Heart right ventricle (tissue), 16 donors: ENCODE measurements around the gene ECHDC1. TPM values are rescaled to one million over a fixed set of nuclear protein-coding genes. Genes with fewer than 3 reads are reported as not detected.
"Not testable (repeated sequence)": the region's sequence is repeated elsewhere in the genome, so short reads cannot be mapped to it uniquely, and the experiment has no call there.

Source experiments
- ATAC-seq, 8 donors: fragments of 200-7000 bp; cut with Tn5 transposase; one replicate each; pipeline ENCODE4 v1.9.1; 2020; ENCODE audit warnings: mild to moderate bottlenecking in 8 of 8, moderate library complexity in 8 of 8, moderate number of reproducible peaks in 1 of 8
- DNase-seq, 2 donors: peaks; one replicate each; pipeline ENCODE4 v3.0.0-alpha.2; 2020
- H3K27ac ChIP-seq, 10 donors: fragments of 200-600 bp; sonication (generic) in 2 of 10; one replicate each; pipeline versions ENCODE4 v1.5.0 to v1.8.0; 2020 to 2022; ENCODE audit warnings: mild to moderate bottlenecking in 3 of 10
- H3K27me3 ChIP-seq, 7 donors: fragments of 200-600 bp; one replicate each; pipeline ENCODE4 v1.8.0; 2021 to 2022; ENCODE audit warnings: mild to moderate bottlenecking in 2 of 7
- H3K36me3 ChIP-seq, 9 donors: fragments of 200-600 bp; sonication (generic) in 1 of 9; one replicate each; pipeline versions ENCODE4 v1.5.0 to v1.8.0; 2020 to 2022; ENCODE audit warnings: mild to moderate bottlenecking in 2 of 9
- H3K4me1 ChIP-seq, 9 donors: fragments of 200-600 bp; sonication (generic) in 1 of 9; one replicate each; pipeline versions ENCODE4 v1.5.0 to v1.8.0; 2020 to 2022; ENCODE audit warnings: mild to moderate bottlenecking in 4 of 9
- H3K4me3 ChIP-seq, 10 donors: fragments of 200-600 bp; sonication (generic) in 2 of 10; one replicate each; pipeline versions ENCODE4 v1.5.0 to v1.8.0; 2020 to 2022; ENCODE audit warnings: mild to moderate bottlenecking in 7 of 10, moderate library complexity in 2 of 10
- H3K9me3 ChIP-seq, 11 donors: fragments of 200-600 bp in 10 of 11; sonication (generic) in 2 of 11; one replicate each; pipeline versions ENCODE4 v1.5.0 to v1.8.0; 2013 to 2022; ENCODE audit warnings: mild to moderate bottlenecking in 2 of 11, control low read depth in 1 of 11, moderate library complexity in 1 of 11
- WGBS, 2 donors: extraction: QIAGEN DNeasy Blood & Tissue Kit; methylation state at CpG; one replicate each; pipeline ENCODE4 v1.1.7; 2013; ENCODE audit warnings: inconsistent platforms in 1 of 2; 5-methylcytosine and 5-hydroxymethylcytosine counted together
- intact Hi-C, 10 donors: fragments of 100-400 bp; cut with DNase I; formaldehyde crosslinking; loops; one replicate each; pipeline versions ENCODE4 v1.11.1 to v1.14.2; 2022
- polyA plus RNA-seq, 2 donors: library from polyadenylated mRNA; stranded (reverse); fragments of 200-250 nt; gene quantifications; one replicate each; pipeline ENCODE4 v1.2.3, GENCODE V29; 2013
- total RNA-seq, 10 donors: library from RNA; stranded (reverse); fragmentation: NEBNext Ultra II Directional in 3 of 10; extraction: Animal tissue kit (Norgen Biotek cat#: 25700) in 3 of 10; gene quantifications; one replicate each; pipeline versions ENCODE4 v1.2.1 to v1.2.4, GENCODE V29; 2021 to 2023
- TF ChIP-seq, protein P1 (sequence below), 9 donors: fragments of 200-600 bp; sonication (generic) in 2 of 9; IDR thresholded peaks; one replicate each; pipeline versions ENCODE4 v1.5.0 to v1.8.0; 2021 to 2022; ENCODE audit warnings: antibody characterized with exemption in 9 of 9, mild to moderate bottlenecking in 5 of 9, moderate library complexity in 1 of 9
- donor health status: Arrhythmogenic right ventricular cardiomyopathy.
- donor health status: ischemic (EF 13 %, LVEDD 7.1; RV severe dilation, severe dysfunction).
- donor health status: healthy with polysubstance abuse.
- donor health status: DM: no; HTN: yes; CAD: no.
- donor health status: DM: no; HTN: no; CAD: no.
- donor health status: ischemic (EF 25% LVEDD 6.9; RV normal size, moderate dysfunction).
- donor health status: ischemic (EF 25% LVEDD 5.7; RV mildly dilated, moderate dysfunction).
- donor health status: healthy.
- donor health status: DM: yes; HTN: yes; CAD: no.
- donor health status: Ischemic cardiomyopathy.
- donor health status: ischemic (EF 35%, LVEDD 5.7; RV mildly dilated, moderate dysfunction).
- donor health status: nonischemic (EF 11% LVEDD 7.7; RV severe dilation, severe dysfunction).
- donor health status: DM: yes; HTN: yes; CAD: no.
- donor health status: PGD.
- donor health status: ischemic (EF 29% LVEDD 5.4; RV normal size, mild dysfunction).
- donor health status: nonischemic (EF 23%, LVEDD 6.1; RV moderate dilation, normal function).

Gene ECHDC1
- total and polyA plus RNA-seq, 12 donors, result 19.5 to 45.3 (median 37.1) TPM

DNA sequence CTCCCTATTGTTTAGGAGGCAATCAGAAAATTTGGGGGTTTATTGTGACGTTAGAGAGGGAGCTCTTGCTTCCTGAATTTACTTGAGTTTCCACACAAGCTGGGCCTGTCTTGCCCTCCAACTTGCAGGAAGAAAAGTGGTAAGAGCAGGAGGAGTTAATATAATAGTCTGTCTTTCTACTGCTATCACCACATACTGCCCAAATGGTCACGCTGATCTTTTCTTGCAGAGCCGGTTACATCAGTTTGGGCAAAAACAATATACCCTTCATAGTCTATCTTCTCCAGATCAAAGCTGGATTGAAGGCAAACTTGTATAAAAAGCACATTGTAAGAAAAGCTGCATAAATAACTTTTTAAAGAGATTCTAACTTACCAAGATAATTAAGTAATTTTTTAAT, 46.3 kb upstream of the ECHDC1 start:
- DNase-seq, result no peak
- ATAC-seq, result no peak
- no peaks in the 10 kb centered on the region for H3K27me3 ChIP-seq
- TF ChIP-seq, protein P1, sequence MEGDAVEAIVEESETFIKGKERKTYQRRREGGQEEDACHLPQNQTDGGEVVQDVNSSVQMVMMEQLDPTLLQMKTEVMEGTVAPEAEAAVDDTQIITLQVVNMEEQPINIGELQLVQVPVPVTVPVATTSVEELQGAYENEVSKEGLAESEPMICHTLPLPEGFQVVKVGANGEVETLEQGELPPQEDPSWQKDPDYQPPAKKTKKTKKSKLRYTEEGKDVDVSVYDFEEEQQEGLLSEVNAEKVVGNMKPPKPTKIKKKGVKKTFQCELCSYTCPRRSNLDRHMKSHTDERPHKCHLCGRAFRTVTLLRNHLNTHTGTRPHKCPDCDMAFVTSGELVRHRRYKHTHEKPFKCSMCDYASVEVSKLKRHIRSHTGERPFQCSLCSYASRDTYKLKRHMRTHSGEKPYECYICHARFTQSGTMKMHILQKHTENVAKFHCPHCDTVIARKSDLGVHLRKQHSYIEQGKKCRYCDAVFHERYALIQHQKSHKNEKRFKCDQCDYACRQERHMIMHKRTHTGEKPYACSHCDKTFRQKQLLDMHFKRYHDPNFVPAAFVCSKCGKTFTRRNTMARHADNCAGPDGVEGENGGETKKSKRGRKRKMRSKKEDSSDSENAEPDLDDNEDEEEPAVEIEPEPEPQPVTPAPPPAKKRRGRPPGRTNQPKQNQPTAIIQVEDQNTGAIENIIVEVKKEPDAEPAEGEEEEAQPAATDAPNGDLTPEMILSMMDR (IDR thresholded peaks at IDR 0.05), result no peak
- H3K9me3 ChIP-seq, result no peaks in the 10 kb centered on the region
- intact Hi-C loops, result no loop called here
- no peak overlapping the region for H3K4me3 ChIP-seq
- no peak overlapping the region for H3K27ac ChIP-seq
- peaks cover 0 to 12% (median 0%) of the 10 kb centered on the region in 9 donors for H3K4me1 ChIP-seq
- no peaks in the 10 kb centered on the region for H3K36me3 ChIP-seq
- WGBS, 2 donors, result 66 to 72% methylated on average over 3 of the region's 3 CpGs

DNA sequence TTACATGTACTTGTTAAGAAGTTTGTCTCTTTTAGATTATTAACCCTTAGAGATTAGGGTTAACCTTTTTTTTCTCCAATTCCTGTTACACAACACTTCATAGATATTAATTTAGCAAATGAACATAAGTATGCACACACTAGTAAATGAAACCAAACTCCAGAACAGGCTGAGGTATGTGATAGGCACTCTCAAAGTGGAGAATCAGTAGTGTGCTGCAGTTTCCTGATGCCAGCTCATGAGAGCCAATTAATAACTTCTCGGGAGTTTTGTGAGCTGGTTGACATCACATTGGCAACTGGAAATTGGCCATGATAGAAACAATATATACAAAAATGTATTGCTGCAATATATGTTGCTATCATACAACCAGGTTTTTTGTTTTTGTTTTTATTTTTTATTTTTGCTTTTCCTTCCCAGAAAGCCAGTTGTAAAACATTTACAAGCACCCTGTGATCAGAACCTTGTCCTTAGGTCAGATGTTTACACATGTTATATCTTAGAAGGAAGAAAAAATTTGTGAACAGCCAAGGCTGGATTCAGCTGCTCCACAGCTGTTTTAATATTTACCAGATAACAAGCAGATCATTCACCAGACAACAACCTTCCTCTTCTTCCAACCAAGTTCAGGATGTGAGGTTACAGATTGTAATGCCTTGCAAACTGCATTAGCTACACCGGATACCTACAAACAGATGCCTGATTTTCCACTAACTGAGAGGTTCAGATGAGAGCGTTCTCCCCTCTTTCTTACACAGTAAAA, 42.4 kb upstream of the ECHDC1 start:
- intact Hi-C loops, result no loop called here

DNA sequence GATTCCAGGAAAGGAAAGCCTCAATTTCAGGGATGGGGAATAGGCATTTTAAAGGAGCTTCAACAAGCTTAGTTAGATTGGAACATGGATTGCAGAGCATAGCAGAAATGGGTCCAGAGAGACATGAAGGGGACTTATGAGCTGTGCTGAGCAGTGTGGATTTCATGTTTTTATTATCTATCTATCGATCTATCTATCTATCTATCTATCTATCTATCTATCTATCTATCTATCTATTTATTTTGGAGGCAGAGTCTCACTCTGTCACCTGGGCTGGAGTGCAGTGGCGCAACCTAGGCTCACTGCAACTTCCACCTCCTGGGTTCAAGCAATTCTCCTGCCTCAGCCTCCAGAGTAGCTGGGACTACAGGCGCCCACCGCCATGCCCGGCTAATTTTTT, 41.4 kb upstream of the ECHDC1 start:
- ATAC-seq, H3K36me3 ChIP-seq, H3K27ac ChIP-seq, H3K27me3 ChIP-seq, H3K9me3 ChIP-seq, intact Hi-C loops, H3K4me3 ChIP-seq, H3K4me1 ChIP-seq, DNase-seq: not testable (repeated sequence)
- WGBS, 2 donors, result 95 to 97% methylated on average over 5 of the region's 5 CpGs

More for the DNA sequence above, 42.4 kb upstream of the ECHDC1 start:
- 68 to 70% methylated on average over 3 of the region's 3 CpGs for WGBS, 2 donors
- Histone ChIP-seq H3K27me3 (no peaks in the 10 kb centered on the region), H3K27ac (no peak overlapping the region), H3K36me3 (no peaks in the 10 kb centered on the region), H3K4me3 (no peak overlapping the region), H3K4me1 (peaks cover 0 to 5% (median 0%) of the 10 kb centered on the region in 9 donors), H3K9me3 (no peaks in the 10 kb centered on the region)
- TF ChIP-seq, protein P1 (IDR thresholded peaks at IDR 0.05), result no peak
- ATAC-seq (no peak), DNase-seq (no peak)

DNA sequence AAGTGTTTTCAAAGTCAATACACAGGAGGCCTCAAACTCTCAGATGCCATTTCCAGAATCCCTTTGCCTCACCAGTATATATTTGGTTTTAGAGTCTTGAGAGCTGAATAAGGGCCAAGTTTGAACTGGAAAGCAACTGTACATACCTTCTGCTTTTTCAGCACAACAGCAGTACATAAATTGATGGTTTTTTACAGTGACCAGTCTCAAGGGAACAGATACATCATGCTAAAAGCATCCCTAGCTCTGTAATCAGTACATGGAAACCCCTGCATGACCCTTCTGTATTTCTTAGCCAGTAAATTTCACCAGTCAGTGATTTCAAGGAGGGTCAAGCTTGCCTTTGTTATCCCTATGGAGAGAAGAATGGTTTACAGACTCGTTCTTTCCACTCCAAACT, 40.6 kb upstream of the ECHDC1 start:
- Histone ChIP-seq H3K9me3 (no peaks in the 10 kb centered on the region), H3K4me3 (no peak overlapping the region), H3K27ac (no peak overlapping the region), H3K4me1 (no peaks in the 10 kb centered on the region), H3K36me3 (no peaks in the 10 kb centered on the region), H3K27me3 (no peaks in the 10 kb centered on the region)
- DNase-seq (no peak), ATAC-seq (peak in 1 of 8 donors; percentile 16)
- intact Hi-C loops, result no loop called here
- 45 to 48% methylated on average over 1 of the region's 1 CpG for WGBS, 2 donors
- TF ChIP-seq, protein P1 (IDR thresholded peaks at IDR 0.05), result no peak

DNA sequence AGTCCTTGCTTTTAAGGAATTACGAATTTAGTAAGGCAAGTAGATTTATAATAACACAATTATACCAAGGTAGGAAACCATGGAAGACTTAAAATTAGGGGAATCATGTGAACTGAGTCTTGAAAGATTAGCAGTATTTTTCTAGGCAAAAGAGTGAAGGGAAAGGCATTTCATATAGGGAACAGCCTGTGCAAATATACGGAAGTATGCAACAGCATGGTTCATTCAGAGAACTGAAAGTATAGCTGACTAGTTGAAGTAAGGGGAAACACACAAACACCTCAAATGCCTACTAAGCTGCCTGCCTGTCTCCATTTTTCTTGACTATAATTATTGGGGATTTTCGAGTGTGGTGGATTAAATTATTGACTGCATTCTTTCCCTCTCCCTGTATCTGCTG, 39.0 kb upstream of the ECHDC1 start:
- ATAC-seq (no peak), DNase-seq (no peak)
- Histone ChIP-seq H3K9me3 (no peaks in the 10 kb centered on the region), H3K36me3 (no peaks in the 10 kb centered on the region), H3K4me1 (no peaks in the 10 kb centered on the region), H3K27ac (no peak overlapping the region), H3K27me3 (no peaks in the 10 kb centered on the region), H3K4me3 (no peak overlapping the region)
- intact Hi-C loops, result no loop called here
- TF ChIP-seq, protein P1 (IDR thresholded peaks at IDR 0.05), result no peak
- WGBS, 2 donors, result 94% methylated on average over 3 of the region's 3 CpGs
